Uterus (tissue), 4 donors: ENCODE results near the gene OXNAD1. TPM values are rescaled to one million over a fixed set of nuclear protein-coding genes. Genes with fewer than 3 reads are reported as not detected.

Source experiments
- DNase-seq, 2 donors: peaks; one replicate each; pipeline ENCODE4 v3.0.0-alpha.2; 2019 to 2020
- H3K27ac ChIP-seq, 2 donors: fragments of 200-600 bp; sonication (generic); 1 replicate in 1 of 2; 2 replicates in 1 of 2; pipeline ENCODE4 v1.5.1; 2016 to 2018
- H3K27me3 ChIP-seq, 2 donors: fragments of 200-600 bp; sonication (generic); one replicate each; pipeline ENCODE4 v1.5.1; 2018 to 2019; ENCODE audit warnings: control low read depth in 1 of 2
- H3K36me3 ChIP-seq, 2 donors: fragments of 200-600 bp; sonication (generic); one replicate each; pipeline ENCODE4 v1.5.1; 2019; ENCODE audit warnings: control low read depth in 1 of 2
- H3K4me1 ChIP-seq, 2 donors: fragments of 200-600 bp; sonication (generic); one replicate each; pipeline ENCODE4 v1.5.1; 2018 to 2019; ENCODE audit warnings: control low read depth in 1 of 2
- H3K4me3 ChIP-seq, 2 donors: fragments of 200-600 bp; sonication (generic); 1 replicate in 1 of 2; 2 replicates in 1 of 2; pipeline ENCODE4 v1.5.1; 2018 to 2019; ENCODE audit warnings: mild to moderate bottlenecking in 1 of 2
- H3K9me3 ChIP-seq, 2 donors: fragments of 200-600 bp; sonication (generic); one replicate each; pipeline ENCODE4 v1.5.1; 2019; ENCODE audit warnings: control low read depth in 1 of 2
- CTCF ChIP-seq, 4 experiments: fragments of 200-600 bp in 2 of 4; fragments of 450-650 bp in 2 of 4; sonication (generic) in 2 of 4; IDR thresholded peaks; one replicate each; pipeline ENCODE4 v1.5.1; 2016 to 2019; ENCODE audit warnings: antibody characterized with exemption in 4 of 4, mild to moderate bottlenecking in 2 of 4, moderate library complexity in 1 of 4
- POLR2A ChIP-seq, 2 donors: fragments of 450-650 bp; IDR thresholded peaks; one replicate each; pipeline ENCODE4 v1.6.1; 2016; ENCODE audit warnings: antibody characterized with exemption in 2 of 2, mild to moderate bottlenecking in 1 of 2, moderate library complexity in 1 of 2
- intact Hi-C: fragments of 100-400 bp; cut with DNase I; formaldehyde crosslinking; loops from one replicate; pipeline ENCODE4 v1.15.1; 2023; ENCODE audit warnings: low total_unique reads
- total RNA-seq, 4 donors: library from RNA; depleted of rRNA in 3 of 4; stranded (reverse); fragments of >200 nt in 3 of 4; gene quantifications; one replicate each; pipeline versions ENCODE4 v1.1.0 to v1.2.4, GENCODE V29; 2014 to 2023
- donor health status: DM: yes; HTN: yes; CAD: no.

Gene OXNAD1
- total RNA-seq, 4 donors from 2014 or later: 14.7 to 33.2 (median 32.3) TPM

DNA sequence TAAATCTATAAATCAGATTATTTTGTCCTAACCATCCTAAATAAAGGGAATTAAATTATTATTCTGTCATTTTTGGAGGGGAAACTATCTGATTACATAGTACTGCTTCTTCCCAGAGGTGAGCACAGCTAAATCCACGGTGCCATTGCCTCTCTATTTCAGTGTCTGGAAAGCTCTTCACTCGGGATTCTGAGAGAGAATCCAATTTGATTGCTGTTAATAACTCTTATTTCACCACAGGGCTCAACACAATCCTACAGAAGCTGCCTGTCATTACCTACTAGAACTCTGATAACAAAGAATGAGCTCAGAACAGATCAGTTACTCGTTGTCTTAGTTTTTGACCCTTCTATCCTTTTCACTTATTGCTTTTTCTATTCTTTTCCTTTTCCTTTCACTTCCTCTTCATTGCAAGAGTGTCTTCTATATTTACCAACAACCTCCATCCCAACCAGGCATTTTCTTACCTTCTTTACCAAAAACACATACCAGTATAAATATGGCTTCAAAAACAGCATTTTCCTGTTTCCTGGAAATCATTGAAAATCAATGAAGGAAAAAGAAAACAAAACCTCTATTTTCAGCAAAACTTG, 30.4 kb downstream of the OXNAD1 start:
- H3K4me3 ChIP-seq: no peak overlapping the region
- H3K27ac ChIP-seq: no peak overlapping the region
- H3K36me3 ChIP-seq: no peaks in the 10 kb centered on the region
- intact Hi-C loops: loop anchor here (10.0 kb wide), 2 partner anchors 219 to 249 kb away; partner anchors contain the start of gene RFTN1
- H3K9me3 ChIP-seq: no peaks in the 10 kb centered on the region
- H3K4me1 ChIP-seq: no peaks in the 10 kb centered on the region
- no peaks in the 10 kb centered on the region for H3K27me3 ChIP-seq
- TF ChIP-seq CTCF (IDR thresholded peaks at IDR 0.05) (no peak), POLR2A (IDR thresholded peaks at IDR 0.05) (no peak)
- DNase-seq: no peak

DNA sequence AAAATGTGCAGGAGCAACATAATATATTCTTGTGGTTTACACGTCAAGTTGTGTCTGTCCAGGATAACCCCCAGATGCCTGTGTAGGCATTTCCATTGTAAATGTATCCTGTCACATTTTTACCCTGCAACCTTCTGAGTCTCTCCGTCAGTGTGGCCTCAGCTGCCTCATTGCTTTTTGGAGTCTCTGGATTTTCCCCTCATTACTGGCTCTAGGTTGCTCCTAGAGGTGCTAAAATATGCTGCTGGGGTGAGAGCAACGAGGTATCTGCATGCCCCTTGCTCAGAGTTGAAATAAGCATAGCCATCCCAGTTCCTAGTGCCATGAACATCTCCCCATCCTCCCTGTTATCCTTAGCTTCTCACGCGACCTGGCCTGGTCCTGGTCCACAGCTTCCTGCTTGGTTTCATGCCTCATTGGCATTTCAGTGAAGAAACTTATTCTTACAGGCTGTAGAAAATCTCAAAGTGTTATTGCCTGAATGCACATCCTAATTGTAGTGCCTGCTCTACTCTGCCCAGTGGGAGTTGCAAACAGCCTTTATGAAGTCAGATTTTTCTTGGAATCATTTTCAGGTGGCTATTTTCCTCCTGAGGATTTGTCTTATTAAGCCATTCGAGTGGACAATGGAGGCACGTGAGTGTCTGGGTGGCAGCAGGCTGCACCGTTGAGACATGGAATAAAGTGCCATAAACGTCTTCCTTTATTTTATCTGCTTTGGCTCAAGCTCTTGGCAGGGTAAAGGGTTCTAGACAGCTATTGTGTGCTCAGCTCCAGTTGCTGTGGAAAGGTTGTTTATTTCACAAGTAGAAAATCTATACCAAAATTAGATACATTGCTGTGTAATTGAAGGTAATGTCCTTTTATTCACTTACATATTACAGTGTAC, 33.2 kb downstream of the OXNAD1 start:
- no peak for TF ChIP-seq CTCF (IDR thresholded peaks at IDR 0.05)
- no peak for TF ChIP-seq POLR2A (IDR thresholded peaks at IDR 0.05)
- no peak for DNase-seq
- peaks cover 0 to 5% of the 10 kb centered on the region in 2 donors for H3K4me1 ChIP-seq
- H3K9me3 ChIP-seq: no peaks in the 10 kb centered on the region
- intact Hi-C loops: loop anchor here (10.0 kb wide), 2 partner anchors 217 to 247 kb away; partner anchors contain the start of gene RFTN1
- H3K27ac ChIP-seq: peak overlapping the region in 1 of 2 donors; percentile 35
- H3K4me3 ChIP-seq: no peak overlapping the region
- H3K27me3 ChIP-seq: no peaks in the 10 kb centered on the region
- H3K36me3 ChIP-seq: no peaks in the 10 kb centered on the region

DNA sequence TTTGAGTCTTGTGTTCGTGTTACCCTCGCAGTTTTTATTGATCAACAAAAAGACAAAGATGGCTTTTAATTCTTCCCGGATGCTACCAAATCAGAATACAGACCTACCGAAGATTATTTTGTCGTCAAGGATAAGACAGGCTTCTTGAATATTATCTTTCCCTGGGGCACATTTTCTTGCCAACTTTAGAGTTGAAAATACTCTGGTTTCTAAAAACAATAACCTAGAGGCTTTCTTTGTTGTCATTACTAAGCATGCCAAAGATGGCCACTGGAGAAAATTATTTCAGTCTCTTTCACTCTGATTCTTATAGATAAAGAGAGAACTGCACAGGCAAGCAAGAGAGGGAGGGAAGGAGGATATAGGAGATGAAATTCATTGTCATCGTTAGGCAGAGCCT, 33.9 kb downstream of the OXNAD1 start:
- H3K27ac ChIP-seq: peak overlapping the region in 1 of 2 donors; percentile 35
- peaks cover 0 to 7% of the 10 kb centered on the region in 2 donors for H3K4me1 ChIP-seq
- intact Hi-C loops: loop anchor here (10.0 kb wide), 2 partner anchors 216 to 246 kb away; partner anchors contain the start of gene RFTN1

GRCh38 chr3:16299746-16300145, 34.7 kb downstream of the OXNAD1 start:
- TF ChIP-seq POLR2A (IDR thresholded peaks at IDR 0.05) (no peak), CTCF (IDR thresholded peaks at IDR 0.05) (no peak)
- Histone ChIP-seq H3K27ac (no peak overlapping the region), H3K27me3 (no peaks in the 10 kb centered on the region), H3K36me3 (no peaks in the 10 kb centered on the region), H3K4me3 (no peak overlapping the region), H3K9me3 (no peaks in the 10 kb centered on the region), H3K4me1 (peaks cover 0 to 7% of the 10 kb centered on the region in 2 donors)
- intact Hi-C loops: loop anchor here (10.0 kb wide), 2 partner anchors 215 to 245 kb away; partner anchors contain the start of gene RFTN1
- DNase-seq: no peak

More for the DNA sequence above, 33.9 kb downstream of the OXNAD1 start:
- Histone ChIP-seq H3K36me3 (no peaks in the 10 kb centered on the region), H3K9me3 (no peaks in the 10 kb centered on the region), H3K4me3 (no peak overlapping the region), H3K27me3 (no peaks in the 10 kb centered on the region)
- no peak for TF ChIP-seq CTCF (IDR thresholded peaks at IDR 0.05)
- TF ChIP-seq POLR2A (IDR thresholded peaks at IDR 0.05): no peak
- DNase-seq: no peak

DNA sequence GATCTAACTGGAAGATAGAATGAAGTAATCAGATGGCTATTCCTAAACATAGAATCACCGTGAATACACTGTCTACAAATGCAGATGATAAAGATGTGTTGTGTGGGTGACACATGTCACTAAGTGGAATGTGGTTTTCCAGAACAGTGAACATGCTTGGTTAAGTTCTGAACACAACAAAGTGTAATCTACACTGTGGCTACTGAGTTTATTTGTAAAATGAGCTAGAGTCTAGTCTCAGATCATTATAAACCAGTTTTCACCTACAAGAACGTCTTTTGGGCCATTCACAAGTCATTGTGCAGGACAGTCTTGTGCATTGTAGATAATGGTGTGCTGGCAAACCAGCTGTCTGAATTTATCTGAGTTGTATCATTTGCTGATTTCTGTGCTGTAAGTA, 35.3 kb downstream of the OXNAD1 start:
- H3K4me3 ChIP-seq: no peak overlapping the region
- H3K4me1 ChIP-seq: peaks cover 0 to 7% of the 10 kb centered on the region in 2 donors
- no peak for DNase-seq
- TF ChIP-seq POLR2A (IDR thresholded peaks at IDR 0.05) (no peak), CTCF (IDR thresholded peaks at IDR 0.05) (no peak)
- no peak overlapping the region for H3K27ac ChIP-seq
- no peaks in the 10 kb centered on the region for H3K36me3 ChIP-seq
- no peaks in the 10 kb centered on the region for H3K9me3 ChIP-seq
- H3K27me3 ChIP-seq: no peaks in the 10 kb centered on the region
- intact Hi-C loops: no loop called here
